Measurements from ENCODE around the gene TMEM198. TPM values are rescaled to one million over a fixed set of nuclear protein-coding genes. Genes with fewer than 3 reads are reported as not detected.

TMEM198 gene
- total RNA-seq, 2 experiments from 2014 or later = 2.5 to 6.6 TPM

- intact Hi-C loops (cut with micrococcal nuclease; ENCODE audit: unreplicated experiment) = no loop called here
- Histone ChIP-seq H3K4me3 (ENCODE audit: low read depth, low read length, poor library complexity, severe bottlenecking) (no peak overlapping the region), H4K20me1 (ENCODE audit: insufficient read depth, low read length) (no peaks in the 10 kb centered on the region), H3K9me3 (ENCODE audit: low read length) (no peaks in the 10 kb centered on the region), H3K4me2 (ENCODE audit: low read length) (no peak overlapping the region), H3K36me3 (ENCODE audit: insufficient read depth, low read length) (no peaks in the 10 kb centered on the region), H3K27ac (ENCODE audit: low read depth, low read length, poor library complexity, severe bottlenecking) (no peak overlapping the region), H2AFZ (ENCODE audit: low read length) (no peak overlapping the region), H3K79me2 (ENCODE audit: insufficient read depth, low read depth, low read length) (no peaks in the 10 kb centered on the region), H3K9me2 (ENCODE audit: insufficient read depth, low read length) (no peaks in the 10 kb centered on the region), H3K4me1 (ENCODE audit: insufficient read depth, low read length, poor library complexity, severe bottlenecking) (no peaks in the 10 kb centered on the region)
- no peak for TF ChIP-seq EZH2phosphoT487 (IDR thresholded peaks at IDR 0.05; ENCODE audit: borderline replicate concordance, low read depth, low read length)
- no peak for TF ChIP-seq CTCF (conservative IDR thresholded peaks at IDR 0.05; ENCODE audit: low read length)
- no TSS peak for BruUV-seq (replicated peaks)
- CTCF ChIA-PET (ENCODE audit: unreplicated experiment) = no interaction called here
- DNase-seq (ENCODE audit: low spot score) = no peak
- POLR2A ChIA-PET = no interaction called here
These were observed 29.0 kb upstream of the TMEM198 start for GRCh38 chr2:219514836-219515235.

GRCh38 chr2:219515874-219516629 is 27.8 kb upstream of the TMEM198 start:
- intact Hi-C loops (cut with micrococcal nuclease; ENCODE audit: unreplicated experiment) = no loop called here
- Histone ChIP-seq H3K4me3 (ENCODE audit: low read depth, low read length, poor library complexity, severe bottlenecking) (no peak overlapping the region), H3K36me3 (ENCODE audit: insufficient read depth, low read length) (no peaks in the 10 kb centered on the region), H3K79me2 (ENCODE audit: insufficient read depth, low read depth, low read length) (no peaks in the 10 kb centered on the region), H2AFZ (ENCODE audit: low read length) (no peak overlapping the region), H3K4me2 (ENCODE audit: low read length) (no peak overlapping the region), H4K20me1 (ENCODE audit: insufficient read depth, low read length) (no peaks in the 10 kb centered on the region), H3K9me3 (ENCODE audit: low read length) (no peaks in the 10 kb centered on the region), H3K27ac (ENCODE audit: low read depth, low read length, poor library complexity, severe bottlenecking) (no peak overlapping the region), H3K9me2 (ENCODE audit: insufficient read depth, low read length) (no peaks in the 10 kb centered on the region), H3K4me1 (ENCODE audit: insufficient read depth, low read length, poor library complexity, severe bottlenecking) (no peaks in the 10 kb centered on the region)
- ChIA-PET CTCF (ENCODE audit: unreplicated experiment) (no interaction called here), POLR2A (no interaction called here)
- no TSS peak for BruUV-seq (replicated peaks)
- no peak for DNase-seq (ENCODE audit: low spot score)
- TF ChIP-seq EZH2phosphoT487 (IDR thresholded peaks at IDR 0.05; ENCODE audit: borderline replicate concordance, low read depth, low read length) (no peak), CTCF (conservative IDR thresholded peaks at IDR 0.05; ENCODE audit: low read length) (no peak)

- no peaks in the 10 kb centered on the region for H3K36me3 ChIP-seq (ENCODE audit: insufficient read depth, low read length)
- H3K27ac ChIP-seq (ENCODE audit: low read depth, low read length, poor library complexity, severe bottlenecking) = no peak overlapping the region
- H3K4me2 ChIP-seq (ENCODE audit: low read length) = no peak overlapping the region
- H3K4me3 ChIP-seq (ENCODE audit: low read depth, low read length, poor library complexity, severe bottlenecking) = no peak overlapping the region
- no peaks in the 10 kb centered on the region for H3K9me3 ChIP-seq (ENCODE audit: low read length)
- BruUV-seq (replicated peaks) = no TSS peak
- H2AFZ ChIP-seq (ENCODE audit: low read length) = no peak overlapping the region
- POLR2A ChIA-PET = no interaction called here
- no peaks in the 10 kb centered on the region for H4K20me1 ChIP-seq (ENCODE audit: insufficient read depth, low read length)
- no peaks in the 10 kb centered on the region for H3K79me2 ChIP-seq (ENCODE audit: insufficient read depth, low read depth, low read length)
- TF ChIP-seq EZH2phosphoT487 (IDR thresholded peaks at IDR 0.05; ENCODE audit: borderline replicate concordance, low read depth, low read length) (no peak), CTCF (conservative IDR thresholded peaks at IDR 0.05; ENCODE audit: low read length) (no peak)
- no peaks in the 10 kb centered on the region for H3K4me1 ChIP-seq (ENCODE audit: insufficient read depth, low read length, poor library complexity, severe bottlenecking)
- H3K9me2 ChIP-seq (ENCODE audit: insufficient read depth, low read length) = no peaks in the 10 kb centered on the region
- CTCF ChIA-PET (ENCODE audit: unreplicated experiment) = interaction anchor here (0.6 kb wide), 1 partner anchor 32 kb away, joined by 17 read pairs; no protein-coding TSS in a partner anchor
- intact Hi-C loops (cut with micrococcal nuclease; ENCODE audit: unreplicated experiment) = no loop called here
- no peak for DNase-seq (ENCODE audit: low spot score)
These were observed 26.9 kb upstream of the TMEM198 start for GRCh38 chr2:219516888-219517287.
